WERI-Rb-1 (cell line): ENCODE results near the gene COA5.
"Not testable (repeated sequence)": the region's sequence is repeated elsewhere in the genome, so short reads cannot be mapped to it uniquely, and the experiment has no call there.

ENCODE experiments used
- DNase-seq: peaks from one replicate; pipeline ENCODE4 v3.0.0-alpha.2; 2020
- H3K27ac ChIP-seq: fragments of 250-450 bp; sonication (Bioruptor Pico); 2 replicates; pipeline ENCODE4 v1.5.1; 2020; ENCODE audit warnings: mild to moderate bottlenecking, moderate library complexity
- H3K27me3 ChIP-seq: fragments of 250-450 bp; sonication (Bioruptor Pico); 2 replicates; pipeline ENCODE4 v1.5.1; 2021; ENCODE audit warnings: mild to moderate bottlenecking, low read depth, moderate library complexity; ENCODE audit not compliant: insufficient read depth, severe bottlenecking
- H3K36me3 ChIP-seq: fragments of 250-450 bp; sonication (Bioruptor Pico); 2 replicates; pipeline ENCODE4 v1.5.1; 2020; ENCODE audit warnings: mild to moderate bottlenecking, moderate library complexity
- H3K4me3 ChIP-seq: 2 replicates; pipeline ENCODE4 v1.5.1; 2011; ENCODE audit warnings: low read depth, mild to moderate bottlenecking, control low read depth, low read length
- H3K9me3 ChIP-seq: fragments of 250-450 bp; sonication (Bioruptor Pico); 2 replicates; pipeline ENCODE4 v1.5.1; 2021; ENCODE audit warnings: mild to moderate bottlenecking, moderate library complexity; ENCODE audit not compliant: severe bottlenecking
- TF ChIP-seq, protein P1 (sequence below): IDR thresholded peaks from 2 replicates; pipeline ENCODE4 v1.5.1; 2011; ENCODE audit warnings: low read depth, mild to moderate bottlenecking, control low read depth, inconsistent platforms, low read length

Gene COA5

DNA sequence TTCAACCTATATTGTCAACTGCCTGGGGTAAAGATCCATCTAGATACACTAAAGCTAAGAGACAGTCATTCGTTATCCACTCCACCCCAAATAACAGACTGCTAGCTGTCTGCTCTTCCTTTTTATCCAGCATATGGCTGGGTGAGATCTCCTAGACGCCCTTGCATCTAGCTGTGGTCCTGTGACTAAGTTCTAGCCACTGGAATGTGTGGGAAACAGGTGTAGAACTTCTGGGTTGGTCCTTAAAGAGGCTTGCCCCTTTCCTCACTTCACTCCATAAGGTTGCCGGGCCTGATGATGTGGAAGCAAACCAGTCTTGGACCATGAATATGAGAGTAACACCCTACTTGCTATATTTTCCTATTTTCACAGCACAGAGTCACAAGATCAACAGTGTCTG, 3.2 kb downstream of the COA5 start:
- DNase-seq = no peak
- TF ChIP-seq, protein P1, sequence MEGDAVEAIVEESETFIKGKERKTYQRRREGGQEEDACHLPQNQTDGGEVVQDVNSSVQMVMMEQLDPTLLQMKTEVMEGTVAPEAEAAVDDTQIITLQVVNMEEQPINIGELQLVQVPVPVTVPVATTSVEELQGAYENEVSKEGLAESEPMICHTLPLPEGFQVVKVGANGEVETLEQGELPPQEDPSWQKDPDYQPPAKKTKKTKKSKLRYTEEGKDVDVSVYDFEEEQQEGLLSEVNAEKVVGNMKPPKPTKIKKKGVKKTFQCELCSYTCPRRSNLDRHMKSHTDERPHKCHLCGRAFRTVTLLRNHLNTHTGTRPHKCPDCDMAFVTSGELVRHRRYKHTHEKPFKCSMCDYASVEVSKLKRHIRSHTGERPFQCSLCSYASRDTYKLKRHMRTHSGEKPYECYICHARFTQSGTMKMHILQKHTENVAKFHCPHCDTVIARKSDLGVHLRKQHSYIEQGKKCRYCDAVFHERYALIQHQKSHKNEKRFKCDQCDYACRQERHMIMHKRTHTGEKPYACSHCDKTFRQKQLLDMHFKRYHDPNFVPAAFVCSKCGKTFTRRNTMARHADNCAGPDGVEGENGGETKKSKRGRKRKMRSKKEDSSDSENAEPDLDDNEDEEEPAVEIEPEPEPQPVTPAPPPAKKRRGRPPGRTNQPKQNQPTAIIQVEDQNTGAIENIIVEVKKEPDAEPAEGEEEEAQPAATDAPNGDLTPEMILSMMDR = no peak
- Histone ChIP-seq H3K27me3 (no peaks in the 10 kb centered on the region), H3K36me3 (peaks cover 27% of the 10 kb centered on the region), H3K27ac (no peak overlapping the region), H3K4me3 (no peak overlapping the region), H3K9me3 (no peaks in the 10 kb centered on the region)

DNA sequence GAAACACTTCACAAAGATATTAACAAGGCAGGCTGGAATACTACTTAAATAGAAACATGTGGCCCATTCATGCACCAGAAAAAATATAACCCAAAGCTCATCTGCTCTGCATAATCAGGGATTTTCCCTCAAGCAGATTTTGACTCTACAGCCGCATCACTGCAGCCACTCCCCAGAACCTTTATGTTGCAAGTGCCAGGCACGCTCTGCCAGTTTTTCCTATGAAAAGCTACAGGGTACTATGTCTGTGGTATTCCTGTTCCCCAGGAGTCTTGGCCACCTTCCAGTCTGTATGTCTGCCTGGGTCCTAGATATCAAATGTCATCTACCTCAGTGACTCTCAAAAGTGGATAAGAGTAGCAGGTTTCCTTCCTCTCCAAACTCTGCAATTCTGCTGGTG, 3.8 kb downstream of the COA5 start:
- Histone ChIP-seq H3K9me3 (no peaks in the 10 kb centered on the region), H3K36me3 (peaks cover 29% of the 10 kb centered on the region), H3K4me3 (no peak overlapping the region), H3K27ac (no peak overlapping the region), H3K27me3 (no peaks in the 10 kb centered on the region)
- no peak for DNase-seq
- TF ChIP-seq, protein P1 = no peak

DNA sequence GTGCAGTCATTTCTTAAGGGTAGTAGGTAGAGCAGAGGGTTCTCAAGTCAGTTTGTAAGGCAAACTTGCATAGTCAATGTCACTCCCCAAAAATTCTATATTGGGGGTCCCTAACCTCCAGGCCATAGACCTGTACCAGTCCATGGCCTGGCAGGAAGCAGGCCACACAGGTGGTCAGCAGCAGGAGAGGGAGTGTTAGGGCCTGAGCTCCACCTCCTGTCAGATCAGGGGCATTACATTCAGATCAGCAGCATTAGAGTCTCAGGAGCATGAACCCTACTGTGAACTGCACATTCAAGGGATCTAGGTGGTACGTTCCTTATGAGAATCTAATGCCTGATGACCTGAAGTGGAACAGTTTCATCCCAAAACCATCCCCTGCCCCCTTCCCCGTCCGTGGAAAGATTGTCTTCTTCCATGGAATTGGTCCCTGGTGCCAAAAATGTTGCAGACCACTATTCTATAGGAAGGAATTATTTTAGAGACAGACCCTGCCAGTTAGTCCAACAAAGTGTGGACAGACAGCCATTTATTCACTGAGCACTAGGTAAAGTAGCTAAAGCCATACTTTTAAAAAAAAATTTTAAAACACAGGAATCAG, 6.7 kb downstream of the COA5 start:
- TF ChIP-seq, protein P1 = peak; percentile 85
- Histone ChIP-seq H3K9me3 (no peaks in the 10 kb centered on the region), H3K4me3 (no peak overlapping the region), H3K27me3 (no peaks in the 10 kb centered on the region), H3K36me3 (peaks cover 36% of the 10 kb centered on the region), H3K27ac (no peak overlapping the region)
- peak; percentile 53 for DNase-seq

DNA sequence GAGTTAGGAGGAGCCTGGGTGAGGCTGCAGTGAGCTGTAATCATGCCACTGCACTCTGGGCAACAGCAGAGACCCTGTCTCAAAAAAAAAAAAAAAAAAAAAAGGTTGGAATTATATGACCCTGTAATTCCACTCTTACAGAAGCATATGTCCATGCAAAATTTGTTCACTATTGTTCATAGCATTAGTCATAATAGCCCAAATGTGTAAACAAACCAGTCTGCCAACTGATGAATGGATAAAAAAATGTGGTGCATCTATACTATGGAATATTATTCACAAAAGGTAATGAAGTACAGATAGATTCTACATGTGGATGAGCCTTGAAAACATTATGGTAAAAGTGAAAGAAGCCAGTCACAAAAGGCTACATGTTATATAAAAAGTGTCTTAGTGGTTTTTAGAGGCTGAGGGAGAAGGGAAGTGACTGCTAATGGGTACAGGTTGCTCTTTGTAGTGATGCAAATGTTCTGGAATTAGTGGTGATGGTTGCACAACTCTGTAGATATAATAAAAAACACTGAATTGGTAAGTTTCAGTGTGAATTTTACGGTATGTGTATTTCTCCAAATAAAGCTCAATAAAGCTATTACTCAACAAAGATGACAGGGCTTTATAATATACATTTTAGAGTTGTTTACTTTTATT, 9.4 kb downstream of the COA5 start:
- H3K36me3 ChIP-seq = peaks cover 36% of the 10 kb centered on the region
- H3K4me3 ChIP-seq = no peak overlapping the region
- H3K27ac ChIP-seq = no peak overlapping the region
- peaks cover 6% of the 10 kb centered on the region for H3K9me3 ChIP-seq
- DNase-seq = no peak
- H3K27me3 ChIP-seq = no peaks in the 10 kb centered on the region
- TF ChIP-seq, protein P1 = no peak

DNA sequence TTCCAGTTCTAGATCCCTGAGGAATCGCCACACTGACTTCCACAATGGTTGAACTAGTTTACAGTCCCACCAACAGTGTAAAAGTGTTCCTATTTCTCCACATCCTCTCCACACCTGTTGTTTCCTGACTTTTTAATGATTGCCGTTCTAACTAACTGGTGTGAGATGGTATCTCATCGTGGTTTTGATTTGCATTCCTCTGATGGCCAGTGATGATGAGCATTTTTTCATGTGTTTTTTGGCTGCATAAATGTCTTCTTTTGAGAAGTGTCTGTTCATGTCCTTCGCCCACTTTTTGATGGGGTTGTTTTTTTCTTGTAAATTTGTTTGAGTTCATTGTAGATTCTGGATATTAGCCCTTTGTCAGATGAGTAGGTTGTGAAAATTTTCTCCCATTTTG, 13.6 kb downstream of the COA5 start:
- not testable (repeated sequence) for H3K9me3 ChIP-seq, H3K27me3 ChIP-seq, DNase-seq, H3K27ac ChIP-seq, H3K4me3 ChIP-seq, H3K36me3 ChIP-seq

DNA sequence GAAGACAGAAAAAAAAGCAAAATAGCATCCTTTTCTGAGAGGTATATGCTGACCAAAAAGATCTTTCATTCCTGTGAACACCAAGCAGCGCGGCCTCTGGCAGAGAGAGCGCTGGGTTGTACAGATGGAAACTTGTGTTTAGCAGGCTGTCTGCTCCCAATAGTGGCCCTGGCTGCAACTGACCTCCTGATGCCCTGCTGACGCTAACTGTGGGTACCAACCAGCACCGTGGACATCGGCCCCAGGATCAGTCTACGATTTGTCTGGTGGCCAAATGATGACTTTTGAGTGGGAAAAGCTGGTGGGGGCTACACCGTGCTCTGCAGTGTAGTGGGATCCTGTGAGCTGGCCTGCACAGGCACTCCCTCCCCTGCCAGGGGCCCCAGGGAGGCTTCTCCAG, 15.7 kb downstream of the COA5 start:
- DNase-seq = no peak
- H3K27me3 ChIP-seq = no peaks in the 10 kb centered on the region
- H3K27ac ChIP-seq = no peak overlapping the region
- no peak overlapping the region for H3K4me3 ChIP-seq
- peaks cover 6% of the 10 kb centered on the region for H3K9me3 ChIP-seq
- no peaks in the 10 kb centered on the region for H3K36me3 ChIP-seq
- TF ChIP-seq, protein P1 = no peak
